GM04503 (cell line): ENCODE measurements around the gene ZMYM5.
"Not testable (repeated sequence)": the region's sequence is repeated elsewhere in the genome, so short reads cannot be mapped to it uniquely, and the experiment has no call there.

ENCODE experiments used
- DNase-seq: peaks from one replicate; pipeline ENCODE4 v3.0.0-alpha.2; 2012; ENCODE audit warnings: low read depth

ZMYM5 gene

GRCh38 chr13:19818223-19818842 lies 45.1 kb downstream of the ZMYM5 start:
- no peak for DNase-seq

- DNase-seq, result no peak
Observed at GRCh38 chr13:19817510-19818158, 45.8 kb downstream of the ZMYM5 start.

- no peak for DNase-seq
Observed at GRCh38 chr13:19817106-19817505, 46.3 kb downstream of the ZMYM5 start.

- not testable (repeated sequence) for DNase-seq
Observed at GRCh38 chr13:19815842-19816241, 47.6 kb downstream of the ZMYM5 start.

- DNase-seq, result no peak
Observed at GRCh38 chr13:19810996-19811881, 52.2 kb downstream of the ZMYM5 start.

GRCh38 chr13:19810151-19810550 lies 53.3 kb downstream of the ZMYM5 start:
- DNase-seq, result no peak

- DNase-seq, result no peak
Observed at GRCh38 chr13:19805765-19806164, 57.7 kb downstream of the ZMYM5 start.

- no peak for DNase-seq
Observed at GRCh38 chr13:19795956-19796355, 67.5 kb downstream of the ZMYM5 start.

GRCh38 chr13:19794631-19795030 lies 68.8 kb downstream of the ZMYM5 start:
- DNase-seq, result no peak

- no peak for DNase-seq
Observed at GRCh38 chr13:19791953-19792537, 71.4 kb downstream of the ZMYM5 start.

GRCh38 chr13:19782727-19783682 lies 80.4 kb downstream of the ZMYM5 start, which contains the start of gene PSPC1:
Gene PSPC1, minus strand, starts transcription at chr13:19782945. Its CDS starts 188 bp downstream, at chr13:19782757.
- DNase-seq, result peak; percentile 72

- DNase-seq, result peak; percentile 11
Observed at GRCh38 chr13:19782049-19782726, 81.3 kb downstream of the ZMYM5 start.

- no peak for DNase-seq
Observed at GRCh38 chr13:19781526-19781925, 81.9 kb downstream of the ZMYM5 start.

GRCh38 chr13:19780753-19781418 lies 82.6 kb downstream of the ZMYM5 start:
- DNase-seq, result not testable (repeated sequence)
